Dermis microvascular lymphatic vessel endothelial cell (primary cell): Measurements from ENCODE around the gene HSD3B7. TPM values are rescaled to one million over a fixed set of nuclear protein-coding genes. Genes with fewer than 3 reads are reported as not detected.
A peak's percentile ranks its signal among the peaks of the same experiment; 100 is the strongest.

Source experiments
- DNase-seq, 2 donors: peaks; one replicate each; pipeline versions ENCODE4 v3.0.0 to v3.0.0-alpha.2; 2010; ENCODE audit warnings: low read depth in 2 of 2
- total RNA-seq: library from RNA; depleted of rRNA; stranded (reverse); fragments of >200 nt; gene quantifications from 2 replicates; pipeline ENCODE4 v1.2.1, GENCODE V29; 2014

The HSD3B7 gene
- total RNA-seq, 1 donor from 2014 or later = 20.8 TPM

DNA sequence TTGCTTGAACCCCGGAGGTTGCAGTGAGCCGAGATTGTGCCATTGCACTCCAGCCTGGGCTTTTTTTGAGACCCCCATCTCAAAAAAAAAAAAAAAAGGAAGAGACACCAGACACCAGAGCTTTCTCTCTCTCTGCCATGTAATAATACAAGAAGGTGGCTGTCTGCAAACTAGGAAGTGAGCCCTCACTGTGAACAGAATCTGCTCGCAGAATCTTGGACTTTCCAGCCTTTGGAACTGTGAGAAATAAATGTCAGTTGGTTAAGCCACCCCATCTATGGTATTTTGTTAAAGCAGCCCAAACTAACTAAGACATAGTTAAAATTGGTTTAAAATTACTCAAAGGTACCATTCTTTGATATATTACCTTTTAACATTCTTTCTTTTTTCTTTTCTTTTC is 35.5 kb downstream of the HSD3B7 start:
- DNase-seq = no peak

- DNase-seq = no peak
These were observed 37.7 kb downstream of the HSD3B7 start for GRCh38 chr16:31022544-31023251.

DNA sequence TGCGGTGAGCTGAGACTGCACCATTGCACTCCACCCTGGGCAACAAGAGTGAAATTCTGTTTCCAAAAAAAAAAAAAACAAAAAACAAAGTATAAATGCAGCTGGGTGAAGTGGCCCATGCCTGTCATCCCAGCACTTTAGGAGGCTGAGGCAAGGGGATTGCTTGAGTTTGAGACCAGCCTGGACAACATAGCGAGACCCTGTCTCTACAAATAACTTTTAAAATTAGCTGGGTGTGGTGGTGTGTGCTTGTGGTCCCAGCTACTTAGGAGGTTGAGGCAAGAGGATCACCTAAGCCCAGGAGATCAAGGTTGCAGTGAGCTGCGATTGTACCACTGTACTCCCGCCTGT is 38.2 kb downstream of the HSD3B7 start:
- DNase-seq = no peak

- DNase-seq = no peak
These were observed 38.7 kb downstream of the HSD3B7 start for GRCh38 chr16:31023627-31024226.

GRCh38 chr16:31025339-31025738 is 40.3 kb downstream of the HSD3B7 start:
- no peak for DNase-seq

GRCh38 chr16:31029272-31029671 is 44.3 kb downstream of the HSD3B7 start:
- no peak for DNase-seq

- DNase-seq = no peak
These were observed 46.3 kb downstream of the HSD3B7 start for GRCh38 chr16:31031276-31031675.

DNA sequence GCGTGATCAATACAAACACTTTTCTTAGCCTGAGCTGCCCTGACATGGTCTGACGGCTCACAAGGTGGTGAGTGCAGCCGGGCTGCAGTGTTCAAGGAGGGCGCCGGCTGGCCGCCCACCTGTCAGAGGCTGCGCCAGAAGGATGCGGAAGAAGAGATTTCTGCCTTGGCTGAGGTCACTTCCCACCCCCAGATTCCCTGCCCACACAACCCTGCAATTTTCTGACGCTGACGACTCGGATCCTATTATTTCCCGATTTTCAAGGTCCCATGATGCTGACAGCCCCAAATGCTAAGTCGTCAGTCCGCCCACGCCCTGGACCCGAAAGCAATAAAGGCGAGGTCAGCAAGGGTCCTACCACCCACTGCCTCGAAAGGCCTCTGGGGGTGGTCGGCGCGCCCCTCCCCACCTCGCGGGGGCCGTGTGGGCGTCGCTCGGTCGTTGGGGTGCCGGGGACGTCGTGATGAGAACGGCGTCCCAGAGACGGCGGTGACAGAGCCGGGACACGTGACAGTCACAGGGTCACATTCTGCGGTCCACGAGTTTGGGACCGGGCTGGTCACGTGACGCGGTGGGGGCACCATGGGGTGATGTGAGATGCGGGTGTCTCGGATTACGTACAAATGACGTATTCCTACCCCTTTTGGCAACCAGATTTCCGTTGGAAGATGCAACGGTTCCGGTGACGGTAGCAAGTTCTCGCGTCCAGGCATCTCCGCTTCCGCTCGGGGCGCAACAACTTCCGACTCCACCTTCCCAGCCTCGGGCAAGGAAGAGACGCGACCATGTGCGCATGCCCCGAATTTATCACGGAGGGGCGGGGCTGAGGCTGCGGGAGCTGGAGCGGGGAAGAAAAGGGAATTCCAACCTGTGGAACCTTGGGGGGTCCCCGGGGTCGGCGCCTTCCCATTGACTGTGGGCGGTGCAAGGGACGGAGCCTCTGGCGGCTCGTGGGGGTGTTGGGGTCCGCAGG is 48.0 kb downstream of the HSD3B7 start, which contains the start of gene STX4:
Gene STX4, plus strand, starts transcription at position 823 of the 973 bp plus-strand sequence. CDS start 248 bp downstream, outside the sequence.
- DNase-seq = peak; percentile 90 to 94

DNA sequence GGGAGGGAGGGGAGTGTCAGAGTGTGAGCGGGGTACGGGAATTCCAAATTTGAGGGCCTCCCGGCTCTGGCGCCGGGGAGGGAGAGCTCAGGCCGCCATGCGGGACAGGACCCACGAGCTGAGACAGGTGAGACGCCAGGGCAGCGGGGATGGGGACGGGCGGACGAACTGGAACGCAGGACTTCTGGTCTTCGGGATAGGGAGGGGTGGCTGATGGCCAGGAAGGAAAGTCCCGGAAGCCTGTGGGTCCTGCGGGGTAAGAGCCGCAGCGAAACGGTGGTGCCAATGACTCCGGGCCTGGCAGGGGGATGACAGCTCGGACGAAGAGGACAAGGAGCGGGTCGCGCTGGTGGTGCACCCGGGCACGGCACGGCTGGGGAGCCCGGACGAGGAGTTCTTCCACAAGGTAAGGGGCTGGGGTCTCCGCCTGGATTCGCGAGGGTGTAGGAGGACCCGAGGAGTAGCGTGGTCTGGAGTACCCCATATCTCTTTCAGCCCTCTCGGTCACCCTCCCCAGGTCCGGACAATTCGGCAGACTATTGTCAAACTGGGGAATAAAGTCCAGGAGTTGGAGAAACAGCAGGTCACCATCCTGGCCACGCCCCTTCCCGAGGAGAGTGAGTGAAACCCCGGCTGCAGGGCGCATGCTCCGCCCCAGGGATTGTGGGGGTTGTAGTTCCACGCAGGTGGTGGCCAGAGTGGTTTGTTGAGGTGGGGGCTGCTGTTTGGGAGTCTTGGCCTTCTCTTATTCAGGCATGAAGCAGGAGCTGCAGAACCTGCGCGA is 48.9 kb downstream of the HSD3B7 start:
- DNase-seq = peak; percentile 68 to 84

- no peak for DNase-seq
These were observed 51.7 kb downstream of the HSD3B7 start for GRCh38 chr16:31036691-31037090.

Other genes with a start within 250 kb of the HSD3B7 start
- gene PHKG2, start 236.8 kb upstream of the HSD3B7 start, total RNA-seq = 14.9 and 21.1 TPM in 2 replicates
- 0.89 and 0.90 TPM in 2 replicates for gene CFAP119, start 223.1 kb upstream of the HSD3B7 start, total RNA-seq
- gene RNF40, start 222.9 kb upstream of the HSD3B7 start, total RNA-seq = 41.0 and 50.3 TPM in 2 replicates
- gene ZNF629, start 198.0 kb upstream of the HSD3B7 start, total RNA-seq = 3.3 and 6.1 TPM in 2 replicates
- 49.9 and 60.8 TPM in 2 replicates for gene BCL7C, start 91.1 kb upstream of the HSD3B7 start, total RNA-seq
- gene CTF1, start 88.6 kb upstream of the HSD3B7 start, total RNA-seq = 0.13 TPM in 2 replicates
- gene FBXL19, start 61.6 kb upstream of the HSD3B7 start, total RNA-seq = 16.6 and 18.2 TPM in 2 replicates
- gene ORAI3, start 36.1 kb upstream of the HSD3B7 start, total RNA-seq = 23.7 and 33.6 TPM in 2 replicates
- 1.7 and 4.2 TPM in 2 replicates for gene SETD1A, start 27.5 kb upstream of the HSD3B7 start, total RNA-seq
- gene STX1B, start 25.4 kb downstream of the HSD3B7 start, total RNA-seq = 0.26 and 0.38 TPM in 2 replicates
- gene STX4, start 48.4 kb downstream of the HSD3B7 start, total RNA-seq = 17.5 and 28.2 TPM in 2 replicates
- gene ZNF668, start 89.0 kb downstream of the HSD3B7 start, total RNA-seq = 5.4 and 7.6 TPM in 2 replicates
- gene ZNF646, start 89.2 kb downstream of the HSD3B7 start, total RNA-seq = 8.1 and 13.9 TPM in 2 replicates
- gene PRSS53, start 103.7 kb downstream of the HSD3B7 start, total RNA-seq = 0.38 and 0.39 TPM in 2 replicates
- gene VKORC1, start 109.6 kb downstream of the HSD3B7 start, total RNA-seq = 59.8 and 74.6 TPM in 2 replicates
- 9.8 and 20.0 TPM in 2 replicates for gene BCKDK, start 123.2 kb downstream of the HSD3B7 start, total RNA-seq
- gene KAT8, start 132.5 kb downstream of the HSD3B7 start, total RNA-seq = 30.3 and 37.4 TPM in 2 replicates
- not detected in 2 replicates for gene PRSS8, start 150.5 kb downstream of the HSD3B7 start, total RNA-seq
- gene PRSS36, start 164.9 kb downstream of the HSD3B7 start, total RNA-seq = 0.13 and 0.39 TPM in 2 replicates
- 33.6 and 43.5 TPM in 2 replicates for gene FUS, start 194.9 kb downstream of the HSD3B7 start, total RNA-seq
- gene PYCARD, start 217.6 kb downstream of the HSD3B7 start, total RNA-seq = 63.3 and 74.2 TPM in 2 replicates
- gene TRIM72, start 228.9 kb downstream of the HSD3B7 start, total RNA-seq = not detected in 2 replicates
- not detected in 2 replicates for gene PYDC1, start 231.9 kb downstream of the HSD3B7 start, total RNA-seq